ENCODE results near the gene DDX59. TPM values are rescaled to one million over a fixed set of nuclear protein-coding genes. Genes with fewer than 3 reads are reported as not detected.

DDX59 gene
- total and polyA plus RNA-seq, 9 of the 15 experiments (the other 6 are each of a cell fraction or from before 2014, with no cell fraction given): 8.3 to 30.4 (median 19.8) TPM

- TF ChIP-seq, protein P1, sequence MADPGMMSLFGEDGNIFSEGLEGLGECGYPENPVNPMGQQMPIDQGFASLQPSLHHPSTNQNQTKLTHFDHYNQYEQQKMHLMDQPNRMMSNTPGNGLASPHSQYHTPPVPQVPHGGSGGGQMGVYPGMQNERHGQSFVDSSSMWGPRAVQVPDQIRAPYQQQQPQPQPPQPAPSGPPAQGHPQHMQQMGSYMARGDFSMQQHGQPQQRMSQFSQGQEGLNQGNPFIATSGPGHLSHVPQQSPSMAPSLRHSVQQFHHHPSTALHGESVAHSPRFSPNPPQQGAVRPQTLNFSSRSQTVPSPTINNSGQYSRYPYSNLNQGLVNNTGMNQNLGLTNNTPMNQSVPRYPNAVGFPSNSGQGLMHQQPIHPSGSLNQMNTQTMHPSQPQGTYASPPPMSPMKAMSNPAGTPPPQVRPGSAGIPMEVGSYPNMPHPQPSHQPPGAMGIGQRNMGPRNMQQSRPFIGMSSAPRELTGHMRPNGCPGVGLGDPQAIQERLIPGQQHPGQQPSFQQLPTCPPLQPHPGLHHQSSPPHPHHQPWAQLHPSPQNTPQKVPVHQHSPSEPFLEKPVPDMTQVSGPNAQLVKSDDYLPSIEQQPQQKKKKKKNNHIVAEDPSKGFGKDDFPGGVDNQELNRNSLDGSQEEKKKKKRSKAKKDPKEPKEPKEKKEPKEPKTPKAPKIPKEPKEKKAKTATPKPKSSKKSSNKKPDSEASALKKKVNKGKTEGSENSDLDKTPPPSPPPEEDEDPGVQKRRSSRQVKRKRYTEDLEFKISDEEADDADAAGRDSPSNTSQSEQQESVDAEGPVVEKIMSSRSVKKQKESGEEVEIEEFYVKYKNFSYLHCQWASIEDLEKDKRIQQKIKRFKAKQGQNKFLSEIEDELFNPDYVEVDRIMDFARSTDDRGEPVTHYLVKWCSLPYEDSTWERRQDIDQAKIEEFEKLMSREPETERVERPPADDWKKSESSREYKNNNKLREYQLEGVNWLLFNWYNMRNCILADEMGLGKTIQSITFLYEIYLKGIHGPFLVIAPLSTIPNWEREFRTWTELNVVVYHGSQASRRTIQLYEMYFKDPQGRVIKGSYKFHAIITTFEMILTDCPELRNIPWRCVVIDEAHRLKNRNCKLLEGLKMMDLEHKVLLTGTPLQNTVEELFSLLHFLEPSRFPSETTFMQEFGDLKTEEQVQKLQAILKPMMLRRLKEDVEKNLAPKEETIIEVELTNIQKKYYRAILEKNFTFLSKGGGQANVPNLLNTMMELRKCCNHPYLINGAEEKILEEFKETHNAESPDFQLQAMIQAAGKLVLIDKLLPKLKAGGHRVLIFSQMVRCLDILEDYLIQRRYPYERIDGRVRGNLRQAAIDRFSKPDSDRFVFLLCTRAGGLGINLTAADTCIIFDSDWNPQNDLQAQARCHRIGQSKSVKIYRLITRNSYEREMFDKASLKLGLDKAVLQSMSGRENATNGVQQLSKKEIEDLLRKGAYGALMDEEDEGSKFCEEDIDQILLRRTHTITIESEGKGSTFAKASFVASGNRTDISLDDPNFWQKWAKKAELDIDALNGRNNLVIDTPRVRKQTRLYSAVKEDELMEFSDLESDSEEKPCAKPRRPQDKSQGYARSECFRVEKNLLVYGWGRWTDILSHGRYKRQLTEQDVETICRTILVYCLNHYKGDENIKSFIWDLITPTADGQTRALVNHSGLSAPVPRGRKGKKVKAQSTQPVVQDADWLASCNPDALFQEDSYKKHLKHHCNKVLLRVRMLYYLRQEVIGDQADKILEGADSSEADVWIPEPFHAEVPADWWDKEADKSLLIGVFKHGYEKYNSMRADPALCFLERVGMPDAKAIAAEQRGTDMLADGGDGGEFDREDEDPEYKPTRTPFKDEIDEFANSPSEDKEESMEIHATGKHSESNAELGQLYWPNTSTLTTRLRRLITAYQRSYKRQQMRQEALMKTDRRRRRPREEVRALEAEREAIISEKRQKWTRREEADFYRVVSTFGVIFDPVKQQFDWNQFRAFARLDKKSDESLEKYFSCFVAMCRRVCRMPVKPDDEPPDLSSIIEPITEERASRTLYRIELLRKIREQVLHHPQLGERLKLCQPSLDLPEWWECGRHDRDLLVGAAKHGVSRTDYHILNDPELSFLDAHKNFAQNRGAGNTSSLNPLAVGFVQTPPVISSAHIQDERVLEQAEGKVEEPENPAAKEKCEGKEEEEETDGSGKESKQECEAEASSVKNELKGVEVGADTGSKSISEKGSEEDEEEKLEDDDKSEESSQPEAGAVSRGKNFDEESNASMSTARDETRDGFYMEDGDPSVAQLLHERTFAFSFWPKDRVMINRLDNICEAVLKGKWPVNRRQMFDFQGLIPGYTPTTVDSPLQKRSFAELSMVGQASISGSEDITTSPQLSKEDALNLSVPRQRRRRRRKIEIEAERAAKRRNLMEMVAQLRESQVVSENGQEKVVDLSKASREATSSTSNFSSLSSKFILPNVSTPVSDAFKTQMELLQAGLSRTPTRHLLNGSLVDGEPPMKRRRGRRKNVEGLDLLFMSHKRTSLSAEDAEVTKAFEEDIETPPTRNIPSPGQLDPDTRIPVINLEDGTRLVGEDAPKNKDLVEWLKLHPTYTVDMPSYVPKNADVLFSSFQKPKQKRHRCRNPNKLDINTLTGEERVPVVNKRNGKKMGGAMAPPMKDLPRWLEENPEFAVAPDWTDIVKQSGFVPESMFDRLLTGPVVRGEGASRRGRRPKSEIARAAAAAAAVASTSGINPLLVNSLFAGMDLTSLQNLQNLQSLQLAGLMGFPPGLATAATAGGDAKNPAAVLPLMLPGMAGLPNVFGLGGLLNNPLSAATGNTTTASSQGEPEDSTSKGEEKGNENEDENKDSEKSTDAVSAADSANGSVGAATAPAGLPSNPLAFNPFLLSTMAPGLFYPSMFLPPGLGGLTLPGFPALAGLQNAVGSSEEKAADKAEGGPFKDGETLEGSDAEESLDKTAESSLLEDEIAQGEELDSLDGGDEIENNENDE (IDR thresholded peaks at IDR 0.05; ENCODE audit: low read depth, low read length): no peak
- TF ChIP-seq ELF4 (CRISPR knock-in tag; IDR thresholded peaks at IDR 0.05): no peak
- TF ChIP-seq CHAMP1 (IDR thresholded peaks at IDR 0.05): no peak
- TF ChIP-seq, protein P2, sequence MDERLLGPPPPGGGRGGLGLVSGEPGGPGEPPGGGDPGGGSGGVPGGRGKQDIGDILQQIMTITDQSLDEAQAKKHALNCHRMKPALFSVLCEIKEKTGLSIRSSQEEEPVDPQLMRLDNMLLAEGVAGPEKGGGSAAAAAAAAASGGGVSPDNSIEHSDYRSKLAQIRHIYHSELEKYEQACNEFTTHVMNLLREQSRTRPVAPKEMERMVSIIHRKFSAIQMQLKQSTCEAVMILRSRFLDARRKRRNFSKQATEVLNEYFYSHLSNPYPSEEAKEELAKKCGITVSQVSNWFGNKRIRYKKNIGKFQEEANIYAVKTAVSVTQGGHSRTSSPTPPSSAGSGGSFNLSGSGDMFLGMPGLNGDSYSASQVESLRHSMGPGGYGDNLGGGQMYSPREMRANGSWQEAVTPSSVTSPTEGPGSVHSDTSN (CRISPR knock-in tag; IDR thresholded peaks at IDR 0.05; ENCODE audit: low read depth): no peak
- TF ChIP-seq, protein P2 (tag; conservative IDR thresholded peaks at IDR 0.05; ENCODE audit: low read depth): peak; percentile 27; the same call in 1 of the 2 replicates
- TF ChIP-seq ESRRA (IDR thresholded peaks at IDR 0.05; ENCODE audit: borderline replicate concordance, low read depth): peak; percentile 83
Measured at GRCh38 chr1:200624679-200625335, 44.9 kb downstream of the DDX59 start (continued).

Data from K562 (cell line).